Effector memory CD4-positive, alpha-beta T cell (primary cell): ENCODE data around the gene MPP3.

ENCODE experiments used
- DNase-seq, 3 donors: peaks; one replicate each; pipeline ENCODE4 v3.0.0-alpha.2; 2020
- H3K27ac ChIP-seq: 2 replicates; pipeline ENCODE4 v1.7.0; 2013; ENCODE audit warnings: mild to moderate bottlenecking, low read length, moderate library complexity; ENCODE audit not compliant: insufficient read depth, poor library complexity, severe bottlenecking
- H3K27me3 ChIP-seq: replicated peaks from 2 replicates; pipeline ENCODE4 v1.7.0; 2013; ENCODE audit warnings: mild to moderate bottlenecking, low read length; ENCODE audit not compliant: insufficient read depth, control insufficient read depth, poor library complexity, severe bottlenecking
- H3K36me3 ChIP-seq: 2 replicates; pipeline ENCODE4 v1.7.0; 2013; ENCODE audit warnings: mild to moderate bottlenecking, low read length, moderate library complexity; ENCODE audit not compliant: control insufficient read depth, insufficient read depth
- H3K4me1 ChIP-seq: 2 replicates; pipeline ENCODE4 v1.7.0; 2013; ENCODE audit warnings: low read length, mild to moderate bottlenecking; ENCODE audit not compliant: control insufficient read depth, insufficient read depth, poor library complexity, severe bottlenecking
- H3K4me3 ChIP-seq: 2 replicates; pipeline ENCODE4 v1.7.0; 2013; ENCODE audit warnings: low read length, low read depth, mild to moderate bottlenecking; ENCODE audit not compliant: insufficient read depth, poor library complexity, severe bottlenecking
- H3K9me3 ChIP-seq: 2 replicates; pipeline ENCODE4 v1.7.0; 2013; ENCODE audit warnings: mild to moderate bottlenecking, low read length, moderate library complexity; ENCODE audit not compliant: control insufficient read depth

The MPP3 gene

DNA sequence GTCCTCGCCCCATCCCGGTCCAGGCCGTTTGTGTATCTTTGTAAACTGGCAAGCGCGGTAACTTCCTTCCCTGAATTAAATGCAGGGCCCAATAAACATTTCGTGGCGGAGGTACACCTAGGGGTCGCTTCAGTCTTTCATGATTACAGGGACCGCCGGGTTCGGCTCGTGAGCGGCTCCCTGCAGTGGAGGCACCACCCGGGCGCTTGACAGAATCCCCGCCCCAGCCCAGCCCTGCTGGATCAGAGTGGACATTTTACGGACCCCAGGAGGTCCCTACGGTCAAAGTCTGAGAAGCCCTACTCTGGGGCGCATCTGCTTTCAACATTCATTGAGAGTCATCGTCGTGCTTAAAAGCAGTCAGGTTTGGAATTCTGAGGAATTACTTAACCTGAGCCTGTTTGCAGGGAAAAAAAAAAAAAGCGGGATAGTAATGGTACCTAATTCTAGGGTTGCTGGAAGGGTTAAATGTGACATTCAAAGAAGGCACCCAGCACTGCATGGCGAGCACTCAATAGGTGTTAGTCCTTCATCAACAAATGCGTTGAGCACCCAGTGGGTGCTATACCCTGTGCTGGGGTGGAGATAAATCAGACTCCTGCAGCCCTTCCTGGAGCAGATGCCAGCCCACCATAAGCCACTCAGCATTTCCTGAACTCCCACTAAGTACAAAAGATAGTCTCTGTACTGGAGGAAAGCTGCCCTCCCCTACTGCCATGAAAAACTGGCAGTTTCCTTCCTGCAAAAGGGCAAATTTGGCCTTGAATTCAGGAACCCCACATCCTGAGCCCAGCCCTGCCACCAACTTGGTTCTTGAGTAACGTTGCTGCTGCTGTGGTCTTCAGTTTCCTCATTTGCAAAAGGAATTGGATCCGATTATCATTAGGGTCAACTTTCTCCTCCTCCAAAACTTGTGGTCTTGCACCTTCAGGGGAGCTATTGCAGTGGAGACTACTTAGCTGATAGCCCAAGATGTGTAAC lies 53.5 kb downstream of the MPP3 start:
- H3K9me3 ChIP-seq: no peaks in the 10 kb centered on the region
- H3K27ac ChIP-seq: peak overlapping the region; percentile 22
- no peak for DNase-seq
- peaks cover 14% of the 10 kb centered on the region for H3K4me1 ChIP-seq
- H3K36me3 ChIP-seq: peaks cover 2% of the 10 kb centered on the region
- H3K4me3 ChIP-seq: peak overlapping the region; percentile 84
- H3K27me3 ChIP-seq: no peaks in the 10 kb centered on the region

DNA sequence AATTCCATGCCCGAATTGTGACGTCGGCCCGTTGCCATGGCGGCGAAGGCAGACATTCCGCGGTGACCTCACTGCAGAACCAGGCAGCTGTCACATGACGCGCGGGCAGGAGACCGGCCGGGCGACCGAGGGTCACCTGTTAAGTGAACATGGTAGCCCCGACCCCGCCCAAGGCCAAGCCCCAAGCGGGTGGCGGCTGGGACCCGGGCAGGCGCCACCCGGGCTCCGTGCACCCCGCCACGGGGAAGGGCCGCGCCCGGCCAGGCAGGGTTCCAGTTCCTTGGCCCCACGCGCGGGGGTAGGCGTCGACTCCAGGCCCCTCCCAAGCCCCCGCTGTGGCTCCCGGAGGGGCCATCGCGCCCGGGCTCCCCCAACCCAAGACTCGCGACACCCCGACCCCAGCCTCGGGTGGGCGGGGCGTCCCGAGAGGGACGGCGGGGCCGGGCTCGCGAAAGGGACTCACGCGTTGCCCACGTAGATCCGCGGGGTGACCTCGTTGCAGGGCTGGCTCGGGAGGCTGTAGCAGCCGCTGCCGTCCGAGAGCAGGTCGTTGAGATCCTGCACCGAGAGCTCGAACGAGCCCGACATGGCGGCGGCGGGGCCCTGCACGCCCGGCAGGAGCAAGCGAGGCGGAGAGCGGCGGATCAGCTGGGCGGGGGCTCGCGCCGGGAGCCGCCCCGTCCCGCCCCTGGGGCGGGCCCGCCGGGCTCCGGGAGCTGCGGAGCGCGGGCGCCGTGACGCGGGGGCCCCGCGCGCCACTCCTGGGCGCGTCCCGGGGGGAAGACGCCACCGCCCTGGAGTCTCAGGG lies 54.4 kb downstream of the MPP3 start, which contains the start of gene DUSP3:
TSS of gene DUSP3 (minus strand) at position 641 of the 808 bp plus-strand sequence. CDS start at position 588, 53 bp downstream.
- no peaks in the 10 kb centered on the region for H3K9me3 ChIP-seq
- peak within 1 kb of the TSS; percentile 71 for H3K27ac ChIP-seq
- peaks cover 6% of the 10 kb centered on the region for H3K36me3 ChIP-seq
- peaks cover 14% of the 10 kb centered on the region for H3K4me1 ChIP-seq
- peak within 1 kb of the TSS; percentile 84 for H3K4me3 ChIP-seq
- no peaks in the 10 kb centered on the region for H3K27me3 ChIP-seq
- peak; percentile 43 to 64 (median 59) for DNase-seq

DNA sequence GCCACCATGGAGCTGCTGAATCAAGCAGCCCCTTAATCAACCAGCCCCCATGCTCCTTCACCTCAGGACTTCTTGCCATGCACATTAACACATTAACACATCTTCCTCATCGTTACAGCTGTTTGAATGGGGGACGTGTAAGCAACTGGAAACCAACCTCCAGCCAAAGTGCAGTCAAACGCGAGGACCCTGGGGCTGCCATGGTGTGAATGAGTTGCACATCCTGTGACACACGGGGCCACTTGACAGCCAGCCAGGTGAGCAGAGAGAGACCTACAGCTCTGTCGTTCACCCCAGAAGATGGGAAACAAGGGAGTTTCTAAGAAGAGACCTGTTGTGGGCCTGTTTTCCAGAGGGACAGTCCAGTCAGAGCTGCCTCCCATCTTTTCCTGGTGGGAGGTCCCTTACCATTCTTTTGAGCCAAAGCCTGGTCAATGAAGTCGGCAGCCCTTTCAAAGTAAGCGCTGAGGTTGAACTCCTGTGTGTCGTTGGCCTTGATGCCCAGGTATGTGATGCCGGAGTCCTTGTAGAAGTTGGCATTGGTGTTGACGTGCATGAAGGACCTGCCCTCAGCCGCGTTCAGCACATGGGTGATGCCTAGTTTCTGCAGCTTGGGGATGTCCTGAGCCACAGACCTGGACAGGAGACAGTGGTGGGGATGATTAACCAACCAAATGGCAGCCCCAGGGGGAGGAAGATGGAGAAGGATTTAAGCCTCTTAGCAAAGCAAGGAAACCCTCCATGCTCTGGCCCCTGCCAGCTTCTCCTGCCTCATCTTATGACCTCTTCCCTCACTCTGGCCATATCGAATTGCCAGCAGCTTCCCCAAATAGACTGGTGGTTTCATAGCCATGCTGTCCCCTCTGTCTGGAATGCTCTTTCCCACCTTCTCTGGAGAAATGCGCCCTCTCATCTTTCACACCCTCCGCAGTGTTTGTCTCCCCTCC lies 58.4 kb downstream of the MPP3 start:
- Histone ChIP-seq H3K36me3 (peaks cover 25% of the 10 kb centered on the region), H3K27me3 (no peaks in the 10 kb centered on the region), H3K4me1 (peaks cover 12% of the 10 kb centered on the region), H3K9me3 (no peaks in the 10 kb centered on the region), H3K27ac (no peak overlapping the region), H3K4me3 (no peak overlapping the region)
- no peak for DNase-seq

DNA sequence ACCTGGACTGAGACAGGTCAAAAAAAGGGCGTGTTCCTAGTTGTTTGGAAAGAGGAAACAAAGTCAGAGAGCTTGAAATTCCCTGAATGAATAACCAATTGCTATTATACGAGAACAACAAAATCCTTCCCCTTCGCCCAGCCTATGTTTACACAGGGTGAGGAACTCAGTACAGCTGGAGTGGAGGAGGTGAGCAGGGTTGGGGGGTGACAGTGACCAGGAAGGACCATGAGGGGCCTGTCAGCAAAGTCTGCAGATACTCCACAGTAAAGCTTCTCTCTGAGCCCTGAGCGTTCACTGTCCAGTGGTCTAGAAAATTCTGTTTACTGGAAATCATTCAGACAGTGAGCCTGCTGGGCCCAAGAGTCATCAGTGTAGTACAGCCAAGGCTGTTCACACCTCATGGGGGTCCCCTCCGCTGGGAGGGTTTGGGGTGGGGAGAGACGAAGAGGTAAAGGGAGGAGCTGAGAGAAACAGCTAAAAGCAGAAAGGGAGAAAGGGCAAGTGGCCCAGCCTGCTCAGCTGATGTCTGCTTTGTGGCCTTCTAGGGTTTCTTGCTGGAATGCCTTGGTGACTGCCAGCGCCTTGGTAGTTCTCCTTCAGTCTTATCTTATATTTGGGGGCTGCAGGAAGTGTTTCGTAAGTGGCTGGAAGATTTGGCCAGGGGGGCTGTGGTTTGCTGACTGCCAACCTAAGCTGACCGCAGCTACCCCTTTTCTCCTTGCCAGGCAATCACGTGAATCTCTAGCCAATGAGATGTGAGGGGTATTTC lies 59.9 kb downstream of the MPP3 start:
- Histone ChIP-seq H3K9me3 (no peaks in the 10 kb centered on the region), H3K36me3 (peaks cover 30% of the 10 kb centered on the region), H3K4me1 (peaks cover 3% of the 10 kb centered on the region), H3K27me3 (no peaks in the 10 kb centered on the region), H3K4me3 (no peak overlapping the region), H3K27ac (no peak overlapping the region)
- no peak for DNase-seq

DNA sequence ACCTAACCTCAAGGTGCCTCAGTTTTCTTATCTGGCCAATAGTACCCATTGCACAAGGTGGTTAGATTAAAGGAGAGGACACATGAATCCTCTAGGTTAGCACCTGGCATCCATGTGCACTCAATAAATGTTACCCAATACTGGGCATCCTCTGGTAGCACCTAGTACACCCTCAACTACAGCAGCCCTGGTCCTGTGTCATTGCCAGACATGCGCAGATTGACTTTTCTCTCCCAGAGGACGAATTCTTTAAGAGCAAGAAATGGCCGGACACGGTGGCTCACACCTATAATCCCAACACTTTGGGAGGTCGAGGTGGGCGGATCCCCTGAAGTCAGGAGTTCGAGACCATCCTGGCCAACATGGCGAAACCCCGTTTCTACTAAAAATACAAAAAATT lies 61.5 kb downstream of the MPP3 start:
- Histone ChIP-seq H3K9me3 (no peaks in the 10 kb centered on the region), H3K4me3 (no peak overlapping the region), H3K27ac (no peak overlapping the region), H3K27me3 (no peaks in the 10 kb centered on the region), H3K4me1 (no peaks in the 10 kb centered on the region), H3K36me3 (peaks cover 30% of the 10 kb centered on the region)
- no peak for DNase-seq

DNA sequence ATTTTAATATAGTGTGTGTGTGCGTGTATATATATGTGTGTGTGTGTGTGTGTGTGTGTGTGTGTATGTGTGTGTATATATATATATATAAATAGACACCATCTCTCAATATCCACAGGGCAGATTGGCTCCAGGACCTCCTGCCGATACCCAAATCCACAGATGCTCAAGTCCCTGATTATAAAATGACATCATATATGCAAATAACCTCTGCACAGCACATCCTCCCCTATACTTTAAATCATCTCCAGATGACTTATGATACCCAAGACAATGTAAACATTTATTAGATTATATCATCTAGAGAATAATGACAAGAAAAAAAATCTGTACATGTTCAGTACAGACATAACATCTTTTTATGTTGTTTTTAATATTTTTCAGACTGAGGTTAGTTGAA lies 62.0 kb downstream of the MPP3 start:
- Histone ChIP-seq H3K27me3 (no peaks in the 10 kb centered on the region), H3K9me3 (no peaks in the 10 kb centered on the region), H3K4me1 (no peaks in the 10 kb centered on the region), H3K27ac (no peak overlapping the region), H3K4me3 (no peak overlapping the region), H3K36me3 (peaks cover 30% of the 10 kb centered on the region)
- DNase-seq: no peak

DNA sequence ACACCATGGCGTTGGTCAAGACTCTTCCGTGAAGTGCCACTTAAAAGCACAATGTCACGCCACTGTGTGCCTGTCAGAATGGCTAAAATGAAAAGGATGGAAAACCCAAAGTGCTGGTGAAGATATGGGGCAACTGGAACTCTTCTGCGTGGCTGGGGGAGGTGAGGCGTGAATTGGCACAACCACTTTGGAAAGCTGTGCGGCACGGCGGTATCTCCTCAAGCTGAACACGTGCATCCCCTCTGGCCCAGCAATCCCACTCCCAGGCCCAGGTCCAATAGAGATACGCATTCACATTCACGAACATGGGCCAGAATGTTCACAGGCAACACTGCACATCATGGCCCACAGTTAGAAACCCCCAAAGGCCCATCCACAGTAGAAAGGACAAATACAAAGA lies 63.1 kb downstream of the MPP3 start:
- Histone ChIP-seq H3K4me3 (no peak overlapping the region), H3K27me3 (no peaks in the 10 kb centered on the region), H3K27ac (no peak overlapping the region), H3K4me1 (no peaks in the 10 kb centered on the region), H3K36me3 (peaks cover 30% of the 10 kb centered on the region), H3K9me3 (no peaks in the 10 kb centered on the region)
- DNase-seq: no peak

DNA sequence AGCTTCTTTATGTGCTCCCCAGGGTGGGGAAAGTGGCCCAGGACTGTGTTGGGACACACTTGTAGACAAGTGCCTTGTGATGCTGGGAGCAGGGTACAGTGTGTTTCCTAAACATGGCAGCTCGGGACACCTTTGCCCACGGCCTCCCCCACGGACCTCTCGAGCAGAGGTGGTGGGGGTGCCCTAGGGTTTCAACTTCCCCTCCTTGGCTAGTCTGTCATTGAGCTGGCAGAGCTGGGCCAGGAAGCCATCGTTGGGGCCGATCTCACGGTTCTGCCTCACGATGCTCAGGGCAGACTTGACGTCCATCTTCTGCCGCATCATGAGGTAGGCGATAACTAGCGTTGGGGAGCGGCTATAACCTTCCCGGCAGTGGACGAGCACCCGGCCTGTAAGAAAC lies 63.5 kb downstream of the MPP3 start:
- Histone ChIP-seq H3K36me3 (peaks cover 28% of the 10 kb centered on the region), H3K4me1 (no peaks in the 10 kb centered on the region), H3K27me3 (no peaks in the 10 kb centered on the region), H3K9me3 (no peaks in the 10 kb centered on the region), H3K27ac (no peak overlapping the region), H3K4me3 (no peak overlapping the region)
- DNase-seq: no peak

DNA sequence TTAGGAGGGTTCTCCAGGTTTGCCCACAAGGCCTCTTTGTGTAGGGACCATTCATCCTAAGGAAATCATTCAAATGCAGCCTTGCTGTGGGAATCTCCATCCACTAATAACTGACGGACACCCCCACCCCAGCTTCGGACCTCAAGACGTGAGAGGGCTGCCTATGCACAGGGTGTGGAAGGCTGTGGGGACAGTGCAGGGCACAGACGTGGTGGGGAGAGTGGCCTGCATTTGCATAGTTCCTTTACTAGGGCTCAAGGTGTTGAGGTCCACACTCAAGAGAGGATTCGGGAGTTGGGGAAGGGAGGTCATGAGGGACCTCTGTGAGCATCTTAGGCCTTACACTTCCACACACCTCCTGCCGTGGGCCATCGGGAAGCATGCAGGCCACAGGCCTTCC lies 64.0 kb downstream of the MPP3 start:
- H3K4me1 ChIP-seq: no peaks in the 10 kb centered on the region
- H3K4me3 ChIP-seq: no peak overlapping the region
- DNase-seq: no peak
- no peaks in the 10 kb centered on the region for H3K27me3 ChIP-seq
- H3K9me3 ChIP-seq: no peaks in the 10 kb centered on the region
- peaks cover 24% of the 10 kb centered on the region for H3K36me3 ChIP-seq
- no peak overlapping the region for H3K27ac ChIP-seq
